AML-193 (cell line): ENCODE data around the gene HSPA12B.

Source experiments
- DNase-seq, 2 experiments: peaks; one replicate each; lab custom pipeline; 2025; lab: John Stamatoyannopoulos, UW

The HSPA12B gene

GRCh38 chr20:3729811-3730540, 2.5 kb upstream of the HSPA12B start:
- DNase-seq: no peak

- no peak for DNase-seq
Measured at GRCh38 chr20:3730803-3731672, 1.4 kb upstream of the HSPA12B start.

GRCh38 chr20:3731944-3732326, 550 bp upstream of the HSPA12B start:
- DNase-seq: no peak

- DNase-seq: no peak
Measured at GRCh38 chr20:3733119-3733995, 872 bp downstream of the HSPA12B start.

GRCh38 chr20:3734111-3734843, 1.8 kb downstream of the HSPA12B start:
- DNase-seq: no peak

GRCh38 chr20:3735768-3736167, 3.3 kb downstream of the HSPA12B start:
- no peak for DNase-seq

- no peak for DNase-seq
Measured at GRCh38 chr20:3738111-3739053, 5.9 kb downstream of the HSPA12B start.

- DNase-seq: no peak
Measured at GRCh38 chr20:3739054-3739925, 6.8 kb downstream of the HSPA12B start.

GRCh38 chr20:3739926-3740451, 7.5 kb downstream of the HSPA12B start:
- DNase-seq: no peak

- DNase-seq: no peak
Measured at GRCh38 chr20:3740615-3741301, 8.3 kb downstream of the HSPA12B start.

GRCh38 chr20:3741836-3742458, 9.5 kb downstream of the HSPA12B start:
- no peak for DNase-seq

GRCh38 chr20:3743251-3743650, 10.8 kb downstream of the HSPA12B start:
- DNase-seq: no peak

- DNase-seq: no peak
Measured at GRCh38 chr20:3744037-3744436, 11.6 kb downstream of the HSPA12B start.

GRCh38 chr20:3744806-3745685, 12.6 kb downstream of the HSPA12B start:
- no peak for DNase-seq

- DNase-seq: no peak
Measured at GRCh38 chr20:3745686-3746173, 13.2 kb downstream of the HSPA12B start.

GRCh38 chr20:3747471-3747870, 15.0 kb downstream of the HSPA12B start:
- no peak for DNase-seq

- no peak for DNase-seq
Measured at GRCh38 chr20:3748073-3748472, 15.6 kb downstream of the HSPA12B start.
